Vagina (tissue), 2 donors: ENCODE results near the gene CCDC92B.

ENCODE experiments used
- POLR2A ChIP-seq, 2 donors: fragments of 450-650 bp; IDR thresholded peaks; one replicate each; pipeline ENCODE4 v1.6.1; 2017; ENCODE audit warnings: antibody characterized with exemption in 2 of 2, mild to moderate bottlenecking in 2 of 2, moderate library complexity in 2 of 2
- TF ChIP-seq, protein P1 (sequence below), 3 experiments: fragments of 450-650 bp in 2 of 3; fragments of 200-600 bp in 1 of 3; sonication (generic) in 1 of 3; IDR thresholded peaks; one replicate each; pipeline ENCODE4 v1.5.1; 2017 to 2019; ENCODE audit warnings: antibody characterized with exemption in 3 of 3, mild to moderate bottlenecking in 2 of 3, moderate library complexity in 2 of 3

DNA sequence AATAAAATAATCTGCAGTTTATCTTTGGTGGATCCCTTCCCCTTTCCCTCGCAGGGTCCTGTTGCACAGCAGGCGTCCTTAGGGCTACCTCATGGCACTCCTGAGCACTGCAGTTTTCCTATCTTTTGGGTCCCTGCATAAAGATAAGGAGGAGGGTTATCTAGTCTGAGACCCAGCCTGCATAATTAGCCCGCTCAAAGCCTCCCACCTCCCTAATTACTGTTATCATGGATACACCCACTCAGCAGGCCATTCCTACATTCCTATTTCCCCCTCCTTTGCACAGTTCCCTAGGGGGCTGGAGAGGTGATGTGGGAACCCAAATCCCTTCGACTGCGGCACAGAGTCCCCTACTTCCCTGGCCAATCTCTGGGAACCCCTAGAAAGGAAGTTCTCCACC is 32.8 kb downstream of the CCDC92B start:
- no peak for TF ChIP-seq POLR2A (IDR thresholded peaks at IDR 0.05)
- TF ChIP-seq, protein P1, sequence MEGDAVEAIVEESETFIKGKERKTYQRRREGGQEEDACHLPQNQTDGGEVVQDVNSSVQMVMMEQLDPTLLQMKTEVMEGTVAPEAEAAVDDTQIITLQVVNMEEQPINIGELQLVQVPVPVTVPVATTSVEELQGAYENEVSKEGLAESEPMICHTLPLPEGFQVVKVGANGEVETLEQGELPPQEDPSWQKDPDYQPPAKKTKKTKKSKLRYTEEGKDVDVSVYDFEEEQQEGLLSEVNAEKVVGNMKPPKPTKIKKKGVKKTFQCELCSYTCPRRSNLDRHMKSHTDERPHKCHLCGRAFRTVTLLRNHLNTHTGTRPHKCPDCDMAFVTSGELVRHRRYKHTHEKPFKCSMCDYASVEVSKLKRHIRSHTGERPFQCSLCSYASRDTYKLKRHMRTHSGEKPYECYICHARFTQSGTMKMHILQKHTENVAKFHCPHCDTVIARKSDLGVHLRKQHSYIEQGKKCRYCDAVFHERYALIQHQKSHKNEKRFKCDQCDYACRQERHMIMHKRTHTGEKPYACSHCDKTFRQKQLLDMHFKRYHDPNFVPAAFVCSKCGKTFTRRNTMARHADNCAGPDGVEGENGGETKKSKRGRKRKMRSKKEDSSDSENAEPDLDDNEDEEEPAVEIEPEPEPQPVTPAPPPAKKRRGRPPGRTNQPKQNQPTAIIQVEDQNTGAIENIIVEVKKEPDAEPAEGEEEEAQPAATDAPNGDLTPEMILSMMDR (IDR thresholded peaks at IDR 0.05), result no peak
